Ovary (tissue), 9 donors: ENCODE results near the gene KRTAP12-3. TPM values are rescaled to one million over a fixed set of nuclear protein-coding genes. Genes with fewer than 3 reads are reported as not detected.
A peak's percentile ranks its signal among the peaks of the same experiment; 100 is the strongest.

Source experiments
- DNase-seq, 5 donors: peaks; one replicate each; pipeline ENCODE4 v3.0.0-alpha.2; 2019 to 2020
- H3K27ac ChIP-seq, 2 donors: fragments of 200-600 bp; one replicate each; pipeline versions ENCODE4 v1.5.1 to v1.8.0; 2019 to 2022
- H3K27me3 ChIP-seq: fragments of 200-600 bp; one replicate; pipeline ENCODE4 v1.8.0; 2022
- H3K36me3 ChIP-seq: fragments of 200-600 bp; sonication (generic); one replicate; pipeline ENCODE4 v1.5.1; 2019
- H3K4me1 ChIP-seq: one replicate; pipeline ENCODE4 v1.8.1; 2013; ENCODE audit warnings: mild to moderate bottlenecking, moderate library complexity; ENCODE audit not compliant: insufficient read depth
- H3K4me3 ChIP-seq: fragments of 200-600 bp; sonication (generic); one replicate; pipeline ENCODE4 v1.5.1; 2017
- H3K9me3 ChIP-seq, 2 donors: fragments of 200-600 bp in 1 of 2; sonication (generic) in 1 of 2; one replicate each; pipeline versions ENCODE4 v1.5.1 to v1.8.1; 2013 to 2019; ENCODE audit warnings: mild to moderate bottlenecking in 1 of 2, moderate library complexity in 1 of 2
- EP300 ChIP-seq: sonication (generic); formaldehyde crosslinking; IDR thresholded peaks from one replicate; pipeline ENCODE4 v1.6.1; 2017; ENCODE audit warnings: antibody characterized with exemption
- POLR2A ChIP-seq: fragments of 450-650 bp; IDR thresholded peaks from one replicate; pipeline ENCODE4 v1.6.1; 2017; ENCODE audit warnings: antibody characterized with exemption, mild to moderate bottlenecking, moderate library complexity
- WGBS, 3 donors: extraction: QIAGEN DNeasy Blood & Tissue Kit in 1 of 3; methylation state at CpG; one replicate each; pipeline versions ENCODE4 v1.1.5 to v1.1.7; 2013 to 2017; 5-methylcytosine and 5-hydroxymethylcytosine counted together
- intact Hi-C, 4 donors: fragments of 100-400 bp; cut with DNase I; formaldehyde crosslinking; loops; one replicate each; pipeline versions ENCODE4 v1.11.0 to v1.15.1; 2022 to 2023
- polyA plus RNA-seq, 2 donors: library from polyadenylated mRNA; stranded (reverse); fragments of 200-250 nt in 1 of 2; fragments of 350-450 nt in 1 of 2; fragmentation: Illumina TruSeq in 1 of 2; extraction: RNeasy Lipid Tissue Mini Kit (QIAGEN cat#74804) in 1 of 2; gene quantifications; one replicate each; pipeline ENCODE4 v1.2.3, GENCODE V29; 2013 to 2014
- small RNA-seq: library from RNA; depleted of rRNA; stranded (forward); fragments of <200 nt; gene quantifications from one replicate; pipeline ENCODE3, GENCODE V24; 2016
- total RNA-seq, 7 donors: library from RNA; depleted of rRNA in 2 of 7; stranded (reverse); fragments of >200 nt in 2 of 7; fragmentation: NEBNext Ultra II Directional in 3 of 7; extraction: Animal tissue kit (Norgen Biotek cat#: 25700) in 3 of 7; gene quantifications; one replicate each; pipeline versions ENCODE4 v1.1.0 to v1.2.4, GENCODE V29; 2016 to 2023
- TF ChIP-seq, protein P1 (sequence below), 3 donors: fragments of 450-650 bp in 2 of 3; fragments of 200-600 bp in 1 of 3; IDR thresholded peaks; one replicate each; pipeline versions ENCODE4 v1.5.1 to v1.8.0; 2016 to 2022; ENCODE audit warnings: antibody characterized with exemption in 3 of 3, mild to moderate bottlenecking in 1 of 3
- donor health status: DM: no; HTN: no; CAD: no; lungs with moderate emphysema.
- donor health status: DM: no; HTN: no; CAD: no.
- donor health status: Bipolar disorder and iron deficiency.
- donor health status: DM: yes; HTN: yes; CAD: no.
- donor health status: DM: no; HTN: no; CAD: no.
- donor health status: DM: yes; HTN: yes; CAD: no.

KRTAP12-3 gene
- total and polyA plus RNA-seq, 9 donors, result not detected

DNA sequence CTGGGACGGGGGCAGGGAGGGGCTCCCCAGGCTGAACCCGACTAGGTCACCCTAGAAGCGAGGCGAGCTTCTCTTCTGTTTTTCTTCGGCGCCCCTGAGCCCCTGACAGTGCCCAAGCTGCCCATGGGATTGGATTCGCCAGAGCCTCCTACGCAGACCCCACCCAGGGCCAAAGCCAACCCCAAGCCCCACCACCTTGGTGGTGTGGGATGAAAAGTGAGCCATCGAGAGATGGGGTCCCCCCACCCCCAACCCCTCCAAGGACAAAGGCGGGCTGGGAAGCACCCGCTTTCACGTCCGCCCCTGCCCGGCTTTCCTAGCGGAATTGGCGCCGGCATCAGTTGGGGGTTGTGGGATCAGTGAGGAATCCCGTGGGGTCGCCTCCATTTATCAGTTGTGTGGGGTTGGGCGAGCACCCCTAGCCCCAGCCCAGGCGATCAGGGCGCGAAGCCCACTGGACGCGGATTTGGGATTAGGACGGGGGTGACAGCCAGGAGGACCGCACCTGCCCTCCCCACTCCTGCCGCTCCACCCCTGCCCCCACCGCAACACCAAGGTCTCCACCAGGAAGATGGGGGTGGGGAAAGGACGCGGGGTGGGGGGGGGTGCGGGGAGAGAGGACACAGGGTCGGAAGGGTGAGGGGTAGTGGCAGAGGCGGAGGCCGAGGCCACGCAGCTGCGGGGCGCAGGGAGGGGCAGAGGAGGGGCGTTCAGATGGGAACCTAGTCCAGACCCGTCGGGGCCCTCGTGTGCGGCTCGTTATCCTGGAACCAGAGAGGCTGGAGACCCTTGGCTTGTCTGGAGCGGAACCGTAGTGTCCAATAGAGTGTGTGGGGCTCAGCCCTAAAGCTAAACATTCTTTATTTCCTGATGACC lies 49.2 kb downstream of the KRTAP12-3 start:
- no peaks in the 10 kb centered on the region for H3K27me3 ChIP-seq
- no peaks in the 10 kb centered on the region for H3K36me3 ChIP-seq
- 1 to 2% (median 1%) methylated on average over 45 to 46 of the region's 46 CpGs for WGBS, 3 donors
- no peak overlapping the region for H3K27ac ChIP-seq
- peaks cover 0 to 5% of the 10 kb centered on the region in 2 donors for H3K9me3 ChIP-seq
- DNase-seq, result peak in 2 of 5 donors; percentile 2 to 13
- intact Hi-C loops, result no loop called here
- no peak overlapping the region for H3K4me3 ChIP-seq
- H3K4me1 ChIP-seq, result no peaks in the 10 kb centered on the region
- TF ChIP-seq POLR2A, result no peak
- TF ChIP-seq EP300, result no peak
- TF ChIP-seq, protein P1, sequence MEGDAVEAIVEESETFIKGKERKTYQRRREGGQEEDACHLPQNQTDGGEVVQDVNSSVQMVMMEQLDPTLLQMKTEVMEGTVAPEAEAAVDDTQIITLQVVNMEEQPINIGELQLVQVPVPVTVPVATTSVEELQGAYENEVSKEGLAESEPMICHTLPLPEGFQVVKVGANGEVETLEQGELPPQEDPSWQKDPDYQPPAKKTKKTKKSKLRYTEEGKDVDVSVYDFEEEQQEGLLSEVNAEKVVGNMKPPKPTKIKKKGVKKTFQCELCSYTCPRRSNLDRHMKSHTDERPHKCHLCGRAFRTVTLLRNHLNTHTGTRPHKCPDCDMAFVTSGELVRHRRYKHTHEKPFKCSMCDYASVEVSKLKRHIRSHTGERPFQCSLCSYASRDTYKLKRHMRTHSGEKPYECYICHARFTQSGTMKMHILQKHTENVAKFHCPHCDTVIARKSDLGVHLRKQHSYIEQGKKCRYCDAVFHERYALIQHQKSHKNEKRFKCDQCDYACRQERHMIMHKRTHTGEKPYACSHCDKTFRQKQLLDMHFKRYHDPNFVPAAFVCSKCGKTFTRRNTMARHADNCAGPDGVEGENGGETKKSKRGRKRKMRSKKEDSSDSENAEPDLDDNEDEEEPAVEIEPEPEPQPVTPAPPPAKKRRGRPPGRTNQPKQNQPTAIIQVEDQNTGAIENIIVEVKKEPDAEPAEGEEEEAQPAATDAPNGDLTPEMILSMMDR (IDR thresholded peaks at IDR 0.05), result no peak

Small RNAs within 50 kb of the gene (small RNA-seq; reads per million reads assigned to genes)
- not detected for gene KRTAP12-6P

Other genes with a start within 250 kb of the KRTAP12-3 start
- 1 to 10 TPM; 3.4 to 6.8 (median 4.0) TPM for gene LRRC3, start 202.4 kb upstream of the KRTAP12-3 start, total RNA-seq
- 1 to 10 TPM; 2.4 to 3.9 TPM for gene LRRC3, start 202.4 kb upstream of the KRTAP12-3 start, polyA plus RNA-seq
- not detected for gene KRTAP10-1, start 117.7 kb upstream of the KRTAP12-3 start, total RNA-seq
- not detected for gene KRTAP10-1, start 117.7 kb upstream of the KRTAP12-3 start, polyA plus RNA-seq
- gene KRTAP10-2, start 106.4 kb upstream of the KRTAP12-3 start, total RNA-seq, result not detected
- gene KRTAP10-2, start 106.4 kb upstream of the KRTAP12-3 start, polyA plus RNA-seq, result not detected
- gene KRTAP10-3, start 99.1 kb upstream of the KRTAP12-3 start, total RNA-seq, result not detected
- not detected for gene KRTAP10-3, start 99.1 kb upstream of the KRTAP12-3 start, polyA plus RNA-seq
- gene KRTAP10-4, start 84.2 kb upstream of the KRTAP12-3 start, total RNA-seq, result not detected
- gene KRTAP10-4, start 84.2 kb upstream of the KRTAP12-3 start, polyA plus RNA-seq, result not detected
- gene KRTAP10-5, start 77.3 kb upstream of the KRTAP12-3 start, total RNA-seq, result not detected
- not detected for gene KRTAP10-5, start 77.3 kb upstream of the KRTAP12-3 start, polyA plus RNA-seq
- gene KRTAP10-6, start 65.4 kb upstream of the KRTAP12-3 start, total RNA-seq, result not detected
- gene KRTAP10-6, start 65.4 kb upstream of the KRTAP12-3 start, polyA plus RNA-seq, result not detected
- gene KRTAP10-7, start 57.3 kb upstream of the KRTAP12-3 start, total RNA-seq, result not detected
- not detected for gene KRTAP10-7, start 57.3 kb upstream of the KRTAP12-3 start, polyA plus RNA-seq
- not detected for gene KRTAP10-8, start 45.9 kb upstream of the KRTAP12-3 start, total RNA-seq
- not detected for gene KRTAP10-8, start 45.9 kb upstream of the KRTAP12-3 start, polyA plus RNA-seq
- gene KRTAP10-9, start 30.8 kb upstream of the KRTAP12-3 start, total RNA-seq, result not detected
- gene KRTAP10-9, start 30.8 kb upstream of the KRTAP12-3 start, polyA plus RNA-seq, result not detected
- gene KRTAP10-10, start 20.6 kb upstream of the KRTAP12-3 start, total RNA-seq, result not detected
- not detected for gene KRTAP10-10, start 20.6 kb upstream of the KRTAP12-3 start, polyA plus RNA-seq
- not detected for gene KRTAP10-11, start 11.5 kb upstream of the KRTAP12-3 start, total RNA-seq
- gene KRTAP10-11, start 11.5 kb upstream of the KRTAP12-3 start, polyA plus RNA-seq, result not detected
- not detected for gene KRTAP12-4, start 3.3 kb upstream of the KRTAP12-3 start, total RNA-seq
- not detected for gene KRTAP12-4, start 3.3 kb upstream of the KRTAP12-3 start, polyA plus RNA-seq
- not detected for gene KRTAP12-2, start 9.0 kb downstream of the KRTAP12-3 start, total RNA-seq
- gene KRTAP12-2, start 9.0 kb downstream of the KRTAP12-3 start, polyA plus RNA-seq, result not detected
- gene KRTAP12-1, start 24.2 kb downstream of the KRTAP12-3 start, total RNA-seq, result not detected
- not detected for gene KRTAP12-1, start 24.2 kb downstream of the KRTAP12-3 start, polyA plus RNA-seq
- gene KRTAP10-12, start 39.2 kb downstream of the KRTAP12-3 start, total RNA-seq, result not detected
- not detected for gene KRTAP10-12, start 39.2 kb downstream of the KRTAP12-3 start, polyA plus RNA-seq
- gene TSPEAR, start 53.6 kb downstream of the KRTAP12-3 start, total RNA-seq, result under 1 TPM in 3 of 7 donors, not detected in 4; 0.10 to 0.27 (median 0.11) TPM
- gene TSPEAR, start 53.6 kb downstream of the KRTAP12-3 start, polyA plus RNA-seq, result under 1 TPM; 0.07 to 0.13 TPM
- 10 to 100 TPM; 47.0 to 84.9 (median 71.7) TPM for gene UBE2G2, start 143.9 kb downstream of the KRTAP12-3 start, total RNA-seq
- 10 to 100 TPM; 31.3 to 59.5 TPM for gene UBE2G2, start 143.9 kb downstream of the KRTAP12-3 start, polyA plus RNA-seq
- gene SUMO3, start 160.1 kb downstream of the KRTAP12-3 start, total RNA-seq, result 100 to 1,000 TPM in 1 of 7 donors, 10 to 100 TPM in 6; 45.3 to 108 (median 74.3) TPM
- gene SUMO3, start 160.1 kb downstream of the KRTAP12-3 start, polyA plus RNA-seq, result 10 to 100 TPM; 63.9 to 97.6 TPM
- gene PTTG1IP, start 215.8 kb downstream of the KRTAP12-3 start, total RNA-seq, result 100 to 1,000 TPM; 133 to 226 (median 143) TPM
- 100 to 1,000 TPM; 144 to 420 TPM for gene PTTG1IP, start 215.8 kb downstream of the KRTAP12-3 start, polyA plus RNA-seq